ENCODE measurements around the gene PDCD1LG2.

DNA sequence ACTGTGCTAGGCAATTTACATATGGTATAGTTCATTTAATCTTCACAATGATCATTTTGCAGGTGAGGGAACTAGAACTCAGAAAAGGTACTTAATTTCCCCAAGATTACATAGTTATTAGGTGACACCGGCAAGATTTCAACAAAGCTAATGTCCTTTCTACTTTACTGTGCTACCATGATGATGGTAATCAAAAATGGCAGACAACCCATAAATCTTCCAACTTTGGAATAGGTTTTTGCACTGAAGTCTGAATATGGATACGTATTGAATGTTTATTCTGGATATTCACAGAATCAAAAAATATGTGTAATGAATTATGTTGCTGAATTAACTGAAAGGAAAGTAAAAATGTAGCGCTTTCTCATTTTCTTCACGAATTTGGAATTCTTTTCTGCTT, 13.8 kb downstream of the PDCD1LG2 start:
- no peak for TF ChIP-seq POLR2A (IDR thresholded peaks at IDR 0.05)
- TF ChIP-seq CTCF (IDR thresholded peaks at IDR 0.05): no peak

Measured in right lobe of liver (tissue), 4 donors.